Vagina (tissue), 2 donors: ENCODE measurements around the gene PRSS21. TPM values are rescaled to one million over a fixed set of nuclear protein-coding genes. Genes with fewer than 3 reads are reported as not detected.

Source experiments
- DNase-seq, 2 donors: peaks; one replicate each; pipeline ENCODE4 v3.0.0-alpha.2; 2017; ENCODE audit errors: extremely low spot score in 2 of 2
- H3K27ac ChIP-seq: fragments of 200-600 bp; sonication (generic); one replicate; pipeline ENCODE4 v1.5.1; 2019
- H3K27me3 ChIP-seq: fragments of 200-600 bp; sonication (generic); one replicate; pipeline ENCODE4 v1.5.1; 2019
- H3K36me3 ChIP-seq, 2 donors: fragments of 200-600 bp; sonication (generic); one replicate each; pipeline ENCODE4 v1.5.1; 2017 to 2019
- H3K4me1 ChIP-seq: fragments of 200-600 bp; sonication (generic); one replicate; pipeline ENCODE4 v1.5.1; 2019
- H3K4me3 ChIP-seq, 2 donors: fragments of 200-600 bp; sonication (generic); 1 replicate in 1 of 2; 2 replicates in 1 of 2; pipeline ENCODE4 v1.5.1; 2016 to 2019
- H3K9me3 ChIP-seq: fragments of 200-600 bp; sonication (generic); one replicate; pipeline ENCODE4 v1.5.1; 2019
- CTCF ChIP-seq, 3 experiments: fragments of 450-650 bp in 2 of 3; fragments of 200-600 bp in 1 of 3; sonication (generic) in 1 of 3; IDR thresholded peaks; one replicate each; pipeline ENCODE4 v1.5.1; 2017 to 2019; ENCODE audit warnings: antibody characterized with exemption in 3 of 3, mild to moderate bottlenecking in 2 of 3, moderate library complexity in 2 of 3
- POLR2A ChIP-seq, 2 donors: fragments of 450-650 bp; IDR thresholded peaks; one replicate each; pipeline ENCODE4 v1.6.1; 2017; ENCODE audit warnings: antibody characterized with exemption in 2 of 2, mild to moderate bottlenecking in 2 of 2, moderate library complexity in 2 of 2
- POLR2AphosphoS5 ChIP-seq, 2 donors: sonication (generic); formaldehyde crosslinking; IDR thresholded peaks; one replicate each; pipeline ENCODE4 v1.9.0; 2017; ENCODE audit warnings: antibody characterized with exemption in 2 of 2, mild to moderate bottlenecking in 2 of 2, low read depth in 1 of 2; ENCODE audit not compliant: insufficient read depth in 1 of 2
- intact Hi-C: fragments of 100-400 bp; cut with DNase I; formaldehyde crosslinking; loops from one replicate; pipeline ENCODE4 v1.15.1; 2023
- total RNA-seq: library from RNA; depleted of rRNA; stranded (reverse); fragments of >200 nt; gene quantifications from one replicate; pipeline ENCODE4 v1.2.3, GENCODE V29; 2016

Gene PRSS21
- total RNA-seq, 1 donor from 2014 or later: not detected

GRCh38 chr16:2770057-2770951 lies 46.7 kb upstream of the PRSS21 start:
- H3K36me3 ChIP-seq: peaks cover 4 to 78% of the 10 kb centered on the region in 2 donors

GRCh38 chr16:2771496-2772402 lies 45.3 kb upstream of the PRSS21 start:
- Histone ChIP-seq H3K9me3 (no peaks in the 10 kb centered on the region), H3K27me3 (no peaks in the 10 kb centered on the region), H3K4me3 (no peak overlapping the region), H3K36me3 (peaks cover 4 to 66% of the 10 kb centered on the region in 2 donors), H3K4me1 (peaks cover 78% of the 10 kb centered on the region), H3K27ac (no peak overlapping the region)
- intact Hi-C loops: no loop called here
- no peak for DNase-seq
- TF ChIP-seq POLR2A (IDR thresholded peaks at IDR 0.05) (no peak), POLR2AphosphoS5 (IDR thresholded peaks at IDR 0.05; ENCODE audit: insufficient read depth in 1 of 2, low read depth in 1 of 2) (no peak), CTCF (IDR thresholded peaks at IDR 0.05) (no peak)

More at GRCh38 chr16:2770057-2770951, 46.7 kb upstream of the PRSS21 start:
- H3K9me3 ChIP-seq: no peaks in the 10 kb centered on the region
- no peak overlapping the region for H3K4me3 ChIP-seq
- TF ChIP-seq CTCF (IDR thresholded peaks at IDR 0.05): no peak
- no peak for TF ChIP-seq POLR2A (IDR thresholded peaks at IDR 0.05)
- no peak for TF ChIP-seq POLR2AphosphoS5 (IDR thresholded peaks at IDR 0.05; ENCODE audit: insufficient read depth in 1 of 2, low read depth in 1 of 2)
- H3K27ac ChIP-seq: peak overlapping the region; percentile 48
- peaks cover 63% of the 10 kb centered on the region for H3K4me1 ChIP-seq
- intact Hi-C loops: no loop called here
- no peaks in the 10 kb centered on the region for H3K27me3 ChIP-seq
- no peak for DNase-seq

DNA sequence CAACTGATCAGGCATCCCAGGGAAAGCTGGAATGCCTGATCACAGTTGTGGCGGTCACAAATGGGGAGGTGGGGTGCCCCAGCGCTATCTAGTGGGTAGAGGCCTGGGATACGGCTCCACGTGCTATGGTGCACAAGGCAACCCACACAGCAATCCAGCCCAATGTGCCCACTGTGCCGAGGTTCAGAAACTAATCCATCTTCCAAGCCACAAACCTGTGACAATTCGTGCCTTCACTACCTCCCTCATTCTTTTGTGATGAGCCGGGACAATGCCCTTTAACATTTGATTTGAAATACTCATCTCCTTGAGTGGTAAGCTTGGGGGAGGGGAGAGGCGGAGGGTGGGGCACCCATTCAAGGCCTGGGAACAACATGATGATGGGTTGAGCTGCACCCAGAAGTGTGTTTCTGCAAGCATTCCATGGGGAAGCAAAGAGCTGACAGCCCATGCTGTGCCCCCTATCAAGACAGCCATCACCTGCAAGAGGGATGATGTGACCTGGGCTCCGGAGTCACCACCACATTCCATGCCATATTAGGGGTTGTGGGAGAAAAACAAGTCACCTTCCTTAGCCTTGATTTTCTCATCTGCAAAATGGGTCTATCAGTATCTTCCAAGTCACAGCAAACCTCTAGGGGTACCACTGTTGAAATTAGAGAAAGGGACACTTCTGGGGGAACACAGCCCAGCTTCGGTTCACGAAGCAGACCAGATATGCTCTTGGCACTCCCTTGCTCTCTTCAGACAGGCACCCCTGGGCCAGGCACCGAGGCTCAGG lies 43.7 kb upstream of the PRSS21 start:
- intact Hi-C loops: no loop called here
- H3K4me3 ChIP-seq: no peak overlapping the region
- H3K36me3 ChIP-seq: peaks cover 4 to 49% of the 10 kb centered on the region in 2 donors
- no peaks in the 10 kb centered on the region for H3K9me3 ChIP-seq
- no peaks in the 10 kb centered on the region for H3K27me3 ChIP-seq
- no peak overlapping the region for H3K27ac ChIP-seq
- no peak for DNase-seq
- H3K4me1 ChIP-seq: peaks cover 69% of the 10 kb centered on the region
- TF ChIP-seq POLR2AphosphoS5 (IDR thresholded peaks at IDR 0.05; ENCODE audit: insufficient read depth in 1 of 2, low read depth in 1 of 2): no peak
- no peak for TF ChIP-seq POLR2A (IDR thresholded peaks at IDR 0.05)
- no peak for TF ChIP-seq CTCF (IDR thresholded peaks at IDR 0.05)

DNA sequence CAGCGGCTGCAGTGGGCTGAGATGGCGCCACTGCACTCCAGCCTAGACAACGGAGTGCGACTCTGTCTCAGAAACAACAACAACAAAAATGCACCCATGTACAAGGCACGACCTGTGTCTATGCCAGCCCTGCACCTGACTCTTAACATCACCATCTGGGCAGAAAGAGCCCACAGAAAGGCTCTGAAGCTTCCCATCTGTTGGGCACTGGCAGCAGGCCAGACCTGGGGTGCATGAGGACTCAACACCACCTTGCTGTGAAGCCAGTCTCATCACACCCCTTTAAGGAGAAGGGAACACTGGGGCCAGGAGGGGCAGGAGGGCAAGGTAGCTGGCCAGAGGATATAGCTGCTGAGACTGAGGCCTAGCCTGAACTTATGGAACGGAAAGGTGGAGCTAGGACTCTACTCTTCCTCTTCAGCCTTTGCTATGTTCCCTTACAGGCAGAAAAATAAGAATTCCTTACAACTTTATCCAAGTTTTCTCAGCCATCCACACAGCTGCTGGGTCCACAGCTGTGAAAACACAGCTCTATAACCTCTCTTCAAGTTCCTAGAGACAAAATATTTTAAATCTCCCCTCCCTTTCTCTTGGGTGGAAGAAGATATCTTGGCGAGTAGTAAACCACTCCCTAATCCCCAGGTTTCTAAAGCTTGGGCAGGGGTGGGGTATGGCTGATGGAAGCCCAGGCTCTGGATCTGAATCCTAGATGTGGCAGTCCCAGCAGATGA lies 42.7 kb upstream of the PRSS21 start:
- H3K27me3 ChIP-seq: no peaks in the 10 kb centered on the region
- peaks cover 4 to 40% of the 10 kb centered on the region in 2 donors for H3K36me3 ChIP-seq
- no peaks in the 10 kb centered on the region for H3K9me3 ChIP-seq
- DNase-seq: no peak
- TF ChIP-seq POLR2AphosphoS5 (IDR thresholded peaks at IDR 0.05; ENCODE audit: insufficient read depth in 1 of 2, low read depth in 1 of 2) (no peak), POLR2A (IDR thresholded peaks at IDR 0.05) (no peak), CTCF (IDR thresholded peaks at IDR 0.05) (no peak)
- H3K4me3 ChIP-seq: no peak overlapping the region
- H3K4me1 ChIP-seq: peaks cover 68% of the 10 kb centered on the region
- H3K27ac ChIP-seq: no peak overlapping the region
- intact Hi-C loops: no loop called here
